ENCODE results near the gene HIP1R. TPM values are rescaled to one million over a fixed set of nuclear protein-coding genes. Genes with fewer than 3 reads are reported as not detected.
A peak's percentile ranks its signal among the peaks of the same experiment; 100 is the strongest.

HIP1R gene
- total RNA-seq, 2 experiments from 2014 or later: 30.7 to 32.7 TPM

DNA sequence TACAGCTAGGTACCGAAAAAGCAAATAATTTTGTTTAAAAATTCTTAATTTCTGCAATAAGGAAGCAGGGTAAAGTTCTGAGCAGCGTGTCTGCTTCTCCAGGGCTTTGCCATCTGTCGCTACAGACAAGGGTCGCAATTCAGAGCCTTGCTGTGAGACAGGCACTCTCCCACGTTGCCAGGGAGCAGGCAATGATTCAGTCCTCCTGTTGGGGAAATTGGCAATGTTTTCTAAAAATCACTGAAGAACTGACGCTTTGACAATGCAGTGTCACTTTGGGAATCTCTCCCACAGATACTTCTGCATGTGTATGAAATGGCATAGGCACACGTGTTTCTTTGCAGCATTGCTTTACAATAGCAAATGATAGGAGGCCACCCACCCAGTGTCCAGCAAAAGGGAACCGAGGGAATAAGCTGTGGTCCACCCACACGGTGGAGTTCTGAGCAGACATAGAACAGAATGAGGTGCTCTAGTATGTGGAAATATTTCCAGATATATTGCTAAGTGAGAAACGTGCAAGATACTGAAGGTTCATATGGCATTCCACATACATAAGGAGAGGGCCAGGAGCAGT, 16.0 kb upstream of the HIP1R start:
- Mint-ChIP-seq H3K27ac (no peak overlapping the region), H3K4me1 (no peaks in the 10 kb centered on the region), H3K4me3 (no peak overlapping the region), H3K27me3 (peaks cover 2% of the 10 kb centered on the region), H3K36me3 (ENCODE audit: low read depth) (no peaks in the 10 kb centered on the region), H3K9me3 (no peaks in the 10 kb centered on the region)
- no peak for DNase-seq
- CTCF ChIA-PET: interaction anchor here (0.6 to 1.4 kb wide), 6 partner anchors 9 to 183 kb away, joined by 3 to 5 read pairs (median 3); no protein-coding TSS in a partner anchor
- POLR2A ChIA-PET: no interaction called here

- POLR2A ChIA-PET: no interaction called here
- Mint-ChIP-seq H3K9me3 (no peaks in the 10 kb centered on the region), H3K27me3 (peaks cover 2% of the 10 kb centered on the region), H3K4me3 (no peak overlapping the region), H3K27ac (no peak overlapping the region), H3K4me1 (no peaks in the 10 kb centered on the region), H3K36me3 (ENCODE audit: low read depth) (no peaks in the 10 kb centered on the region)
- no peak for DNase-seq
- CTCF ChIA-PET: interaction anchor here (0.6 to 1.4 kb wide), 4 partner anchors 14 to 200 kb away, joined by 3 to 4 read pairs (median 3); no protein-coding TSS in a partner anchor
Observed at GRCh38 chr12:122820138-122820537, 15.1 kb upstream of the HIP1R start.

- Mint-ChIP-seq H3K4me3 (no peak overlapping the region), H3K9me3 (no peaks in the 10 kb centered on the region), H3K36me3 (ENCODE audit: low read depth) (no peaks in the 10 kb centered on the region), H3K4me1 (no peaks in the 10 kb centered on the region), H3K27ac (no peak overlapping the region), H3K27me3 (peaks cover 2% of the 10 kb centered on the region)
- ChIA-PET CTCF (interaction anchor here (0.6 to 0.7 kb wide), 2 partner anchors 13 to 201 kb away, joined by 3 to 4 read pairs; no protein-coding TSS in a partner anchor), POLR2A (no interaction called here)
- no peak for DNase-seq
Observed at GRCh38 chr12:122820838-122821271, 14.4 kb upstream of the HIP1R start.

DNA sequence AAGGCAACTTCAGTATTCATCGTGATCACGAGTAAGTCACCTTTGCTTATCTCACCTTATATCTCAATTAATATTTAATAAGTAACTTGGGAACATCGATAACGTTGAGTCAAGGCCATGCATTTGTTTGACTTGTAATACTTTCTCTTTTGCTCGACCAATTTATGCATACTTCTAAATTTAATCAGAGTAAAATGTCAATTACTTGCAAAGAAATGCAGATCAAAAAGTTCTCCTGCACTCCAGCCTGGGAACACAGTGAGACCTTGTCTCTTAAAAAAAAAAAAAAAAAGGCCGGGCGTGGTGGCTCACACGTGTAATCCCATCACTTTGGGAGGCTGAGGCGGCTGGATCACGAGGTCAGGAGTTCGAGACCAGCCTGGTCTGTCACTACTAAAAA, 11.8 kb upstream of the HIP1R start:
- Mint-ChIP-seq H3K36me3 (ENCODE audit: low read depth) (no peaks in the 10 kb centered on the region), H3K9me3 (no peaks in the 10 kb centered on the region), H3K4me3 (no peak overlapping the region), H3K27ac (no peak overlapping the region), H3K4me1 (peaks cover 4% of the 10 kb centered on the region), H3K27me3 (peaks cover 12% of the 10 kb centered on the region)
- ChIA-PET POLR2A (no interaction called here), CTCF (no interaction called here)
- no peak for DNase-seq

GRCh38 chr12:122825773-122826724, 9.2 kb upstream of the HIP1R start:
- Mint-ChIP-seq H3K27me3 (peaks cover 17% of the 10 kb centered on the region), H3K9me3 (no peaks in the 10 kb centered on the region), H3K4me1 (peaks cover 4% of the 10 kb centered on the region), H3K4me3 (peak overlapping the region; percentile 25), H3K36me3 (ENCODE audit: low read depth) (no peaks in the 10 kb centered on the region), H3K27ac (no peak overlapping the region)
- DNase-seq: no peak
- ChIA-PET POLR2A (no interaction called here), CTCF (interaction anchor here (0.6 to 1.2 kb wide), 7 partner anchors 10 to 756 kb away, joined by 3 to 5 read pairs (median 4); no protein-coding TSS in a partner anchor)

DNA sequence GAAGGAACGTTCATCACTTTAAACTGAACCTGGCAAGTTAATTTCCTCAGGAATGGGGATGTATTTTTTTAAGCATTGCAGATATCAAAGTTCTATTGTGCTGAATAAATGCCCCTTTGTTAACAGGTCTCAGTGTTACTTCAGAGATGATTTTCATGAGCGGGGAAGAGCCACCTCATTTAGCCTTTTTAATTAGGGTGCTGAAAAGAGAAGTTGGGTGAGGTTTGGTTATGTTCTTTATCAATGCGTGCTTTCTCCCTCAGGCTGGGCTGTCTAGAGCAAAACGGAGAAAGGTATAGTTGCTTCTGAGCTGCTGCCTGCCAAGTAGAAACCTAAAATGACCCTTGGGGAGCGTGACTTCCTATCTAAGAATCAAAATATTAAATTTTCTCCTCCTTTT, 8.0 kb upstream of the HIP1R start:
- ChIA-PET CTCF (interaction anchor here (1.2 to 2.5 kb wide), 2 partner anchors 9 kb away, joined by 3 to 5 read pairs; no protein-coding TSS in a partner anchor), POLR2A (no interaction called here)
- Mint-ChIP-seq H3K27ac (no peak overlapping the region), H3K4me1 (peaks cover 4% of the 10 kb centered on the region), H3K36me3 (ENCODE audit: low read depth) (no peaks in the 10 kb centered on the region), H3K9me3 (no peaks in the 10 kb centered on the region), H3K4me3 (no peak overlapping the region), H3K27me3 (peaks cover 17% of the 10 kb centered on the region)
- no peak for DNase-seq

- POLR2A ChIA-PET: no interaction called here
- Mint-ChIP-seq H3K4me1 (peaks cover 12% of the 10 kb centered on the region), H3K27me3 (peaks cover 33% of the 10 kb centered on the region), H3K27ac (no peak overlapping the region), H3K4me3 (no peak overlapping the region), H3K36me3 (ENCODE audit: low read depth) (no peaks in the 10 kb centered on the region), H3K9me3 (no peaks in the 10 kb centered on the region)
- CTCF ChIA-PET: interaction anchor here (0.5 kb wide), 1 partner anchor 494 kb away, joined by 3 read pairs; no protein-coding TSS in a partner anchor
- no peak for DNase-seq
Observed at GRCh38 chr12:122830517-122831214, 4.6 kb upstream of the HIP1R start.

- peaks cover 29% of the 10 kb centered on the region for H3K4me1 Mint-ChIP-seq
- H3K36me3 Mint-ChIP-seq (ENCODE audit: low read depth): peaks cover 9% of the 10 kb centered on the region
- ChIA-PET POLR2A (no interaction called here), CTCF (interaction anchor here (0.6 to 1.7 kb wide), 6 partner anchors 11 to 123 kb away, joined by 3 to 6 read pairs (median 4); no protein-coding TSS in a partner anchor)
- H3K4me3 Mint-ChIP-seq: peak overlapping the region; percentile 80
- H3K9me3 Mint-ChIP-seq: no peaks in the 10 kb centered on the region
- peak overlapping the region; percentile 92 for H3K27ac Mint-ChIP-seq
- no peak for DNase-seq
- peaks cover 19% of the 10 kb centered on the region for H3K27me3 Mint-ChIP-seq
Observed at GRCh38 chr12:122834104-122834920, 945 bp upstream of the HIP1R start.

GRCh38 chr12:122835750-122836026, 431 bp downstream of the HIP1R start:
- H3K9me3 Mint-ChIP-seq: no peaks in the 10 kb centered on the region
- peak overlapping the region; percentile 86 for H3K4me3 Mint-ChIP-seq
- POLR2A ChIA-PET: no interaction called here
- CTCF ChIA-PET: interaction anchor here (1.4 to 1.6 kb wide), 2 partner anchors 9 to 26 kb away, joined by 3 to 4 read pairs; no protein-coding TSS in a partner anchor
- H3K4me1 Mint-ChIP-seq: peaks cover 29% of the 10 kb centered on the region
- no peak overlapping the region for H3K27ac Mint-ChIP-seq
- peaks cover 9% of the 10 kb centered on the region for H3K36me3 Mint-ChIP-seq (ENCODE audit: low read depth)
- peaks cover 18% of the 10 kb centered on the region for H3K27me3 Mint-ChIP-seq
- peak; percentile 15 for DNase-seq

GRCh38 chr12:122836027-122836921, 1.0 kb downstream of the HIP1R start:
- peaks cover 16% of the 10 kb centered on the region for H3K27me3 Mint-ChIP-seq
- CTCF ChIA-PET: interaction anchor here (0.7 to 1.6 kb wide), 4 partner anchors 10 to 278 kb away, joined by 3 to 5 read pairs (median 4); no protein-coding TSS in a partner anchor
- H3K4me1 Mint-ChIP-seq: peaks cover 29% of the 10 kb centered on the region
- POLR2A ChIA-PET: interaction anchor here (0.6 kb wide), 1 partner anchor 241 kb away, joined by 6 read pairs; no protein-coding TSS in a partner anchor
- peak overlapping the region; percentile 91 for H3K27ac Mint-ChIP-seq
- peak; percentile 74 for DNase-seq
- peak overlapping the region; percentile 86 for H3K4me3 Mint-ChIP-seq
- H3K36me3 Mint-ChIP-seq (ENCODE audit: low read depth): peaks cover 9% of the 10 kb centered on the region
- no peaks in the 10 kb centered on the region for H3K9me3 Mint-ChIP-seq

All from activated CD4-positive, alpha-beta T cell treated with anti-CD3 and anti-CD28 coated beads, Interleukin-2, amount 10 ng/mL, durations not matched to agents 7 days and 5 days (primary cell).